Skeletal muscle cell (primary cell): ENCODE data around the gene EXTL1.

Source experiments
- DNase-seq: peaks from one replicate; pipeline ENCODE4 v3.0.0-alpha.2; 2010; ENCODE audit warnings: low read depth
- H3K4me3 ChIP-seq: 2 replicates; pipeline ENCODE4 v1.5.1; 2011; ENCODE audit warnings: low read depth, mild to moderate bottlenecking, control low read depth, low read length, moderate library complexity

Gene EXTL1

DNA sequence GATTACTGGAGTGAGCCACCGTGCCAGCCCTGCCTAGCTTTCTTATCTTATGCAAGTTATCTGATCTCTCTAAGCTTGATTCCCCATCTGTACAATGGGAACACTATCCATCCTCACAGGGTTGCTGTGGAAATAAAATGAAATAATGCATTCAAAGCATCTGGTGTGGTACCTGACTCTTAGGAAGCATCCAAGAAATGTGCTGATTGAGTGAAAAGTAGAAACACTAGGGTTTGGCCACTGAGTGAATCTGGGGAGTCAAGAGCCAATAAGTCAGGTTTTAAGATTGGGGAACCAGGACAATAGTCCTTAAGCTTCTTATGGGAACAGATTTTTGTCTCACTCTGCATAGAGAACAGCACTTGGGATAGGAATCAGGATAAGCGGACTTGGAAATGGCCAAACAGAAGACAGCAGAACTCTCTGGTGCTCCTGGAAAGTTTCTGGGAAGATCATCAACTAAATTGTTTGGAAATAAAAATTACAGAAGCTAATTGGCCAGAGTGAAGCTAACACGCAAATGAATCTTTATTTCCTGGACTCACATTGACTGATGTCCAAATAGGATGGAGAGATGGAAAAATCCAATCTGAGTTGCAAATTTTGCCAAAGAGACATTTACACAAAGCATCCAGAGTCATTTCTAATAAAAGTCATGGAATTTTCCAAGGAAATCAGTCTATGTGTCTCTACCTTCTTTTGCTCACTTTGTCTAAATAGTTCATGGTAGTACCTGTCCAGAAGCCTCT lies 27.0 kb upstream of the EXTL1 start:
- H3K4me3 ChIP-seq = no peak overlapping the region
- no peak for DNase-seq

DNA sequence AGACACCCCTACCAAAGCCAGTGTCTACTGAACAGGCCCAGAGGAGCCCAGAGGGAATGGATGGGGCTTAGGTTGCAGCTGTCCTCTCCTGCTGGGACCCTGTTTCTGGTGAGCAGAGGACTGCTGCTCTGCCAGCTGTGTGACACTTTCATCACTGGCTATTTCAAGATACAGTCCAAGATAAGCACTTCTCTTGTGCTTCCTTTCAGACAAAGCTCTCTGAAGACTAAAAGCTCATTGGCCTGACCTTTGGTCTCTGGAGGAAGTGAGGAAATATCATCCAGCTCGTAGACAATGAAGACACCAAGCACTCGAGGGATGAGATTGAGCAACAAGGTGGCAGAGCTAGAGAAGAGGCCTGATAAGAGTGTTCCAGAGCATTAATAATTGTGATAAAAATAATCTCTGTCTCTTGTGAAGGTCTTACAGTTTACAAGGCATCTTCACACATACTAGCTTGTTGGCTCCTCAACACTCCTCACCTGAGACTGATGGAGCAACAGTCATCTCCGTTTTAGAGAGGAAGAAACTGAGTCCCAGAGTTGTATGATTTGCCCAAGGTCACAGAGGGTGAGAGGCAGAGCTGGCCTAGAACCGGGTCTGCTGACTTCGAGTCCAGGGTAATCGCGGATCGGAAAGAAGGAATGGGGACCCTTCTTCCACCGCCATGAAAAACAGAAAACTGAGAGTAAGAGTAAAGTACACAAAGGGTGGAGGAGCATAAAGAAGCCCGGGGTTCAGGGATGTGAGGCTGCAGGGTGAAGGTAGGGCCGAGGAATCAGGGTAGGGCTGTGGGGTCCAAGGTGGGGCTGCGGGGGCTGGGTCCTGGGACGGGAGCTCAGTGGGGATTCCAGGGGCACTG lies 24.4 kb upstream of the EXTL1 start:
- peak; percentile 52 for DNase-seq

DNA sequence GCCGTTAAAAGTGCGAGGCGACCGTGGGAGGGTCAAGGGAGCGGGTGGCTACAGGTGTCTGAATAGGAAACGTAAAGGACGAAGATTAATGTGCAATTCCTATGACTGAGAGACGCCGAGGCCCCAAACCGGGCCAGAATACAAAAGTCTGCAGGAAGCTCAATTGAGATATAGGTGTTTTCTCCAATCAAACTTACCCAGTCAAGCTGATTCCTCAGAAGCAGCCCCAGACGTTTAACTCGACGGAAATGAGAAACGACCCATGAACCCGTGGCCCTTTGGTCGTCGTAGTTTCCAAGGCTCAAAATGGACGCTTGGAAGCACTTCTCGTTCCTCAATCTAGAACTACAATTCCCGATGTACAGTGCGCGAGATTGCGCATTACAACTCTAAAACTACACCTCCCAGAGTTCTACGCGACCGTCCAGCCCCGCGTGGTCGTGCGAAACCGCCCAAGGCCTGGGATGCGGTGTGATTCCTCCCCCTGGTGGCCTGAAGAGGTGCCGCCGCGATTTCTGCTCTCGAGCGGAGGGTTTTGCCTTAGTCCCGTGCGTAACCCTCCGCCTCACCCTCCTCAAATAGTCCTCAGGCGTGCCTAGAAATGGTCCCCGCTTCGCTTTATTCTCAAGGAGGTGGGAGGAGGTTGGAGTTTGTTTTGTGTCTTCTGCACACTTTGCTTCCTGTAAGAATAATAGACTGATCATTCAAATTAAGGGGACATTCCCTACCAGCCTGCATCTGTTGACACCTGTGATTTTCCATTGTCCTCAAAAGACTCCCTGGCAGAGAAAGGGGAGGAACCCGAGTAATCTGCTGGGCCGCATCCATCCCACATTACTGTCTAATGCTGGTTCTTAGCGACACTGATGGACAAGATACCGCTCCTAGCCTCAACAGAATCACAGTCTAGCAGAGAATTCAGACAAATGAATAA lies 23.5 kb upstream of the EXTL1 start, which contains the start of gene PAFAH2:
Gene PAFAH2, minus strand, starts transcription at position 236 of the 934 bp plus-strand sequence. CDS start 7,247 bp downstream, outside the sequence.
- peak; percentile 98 for DNase-seq
- H3K4me3 ChIP-seq = peak within 1 kb of the TSS; percentile 69

More for the DNA sequence above, 24.4 kb upstream of the EXTL1 start:
- peak overlapping the region; percentile 69 for H3K4me3 ChIP-seq

DNA sequence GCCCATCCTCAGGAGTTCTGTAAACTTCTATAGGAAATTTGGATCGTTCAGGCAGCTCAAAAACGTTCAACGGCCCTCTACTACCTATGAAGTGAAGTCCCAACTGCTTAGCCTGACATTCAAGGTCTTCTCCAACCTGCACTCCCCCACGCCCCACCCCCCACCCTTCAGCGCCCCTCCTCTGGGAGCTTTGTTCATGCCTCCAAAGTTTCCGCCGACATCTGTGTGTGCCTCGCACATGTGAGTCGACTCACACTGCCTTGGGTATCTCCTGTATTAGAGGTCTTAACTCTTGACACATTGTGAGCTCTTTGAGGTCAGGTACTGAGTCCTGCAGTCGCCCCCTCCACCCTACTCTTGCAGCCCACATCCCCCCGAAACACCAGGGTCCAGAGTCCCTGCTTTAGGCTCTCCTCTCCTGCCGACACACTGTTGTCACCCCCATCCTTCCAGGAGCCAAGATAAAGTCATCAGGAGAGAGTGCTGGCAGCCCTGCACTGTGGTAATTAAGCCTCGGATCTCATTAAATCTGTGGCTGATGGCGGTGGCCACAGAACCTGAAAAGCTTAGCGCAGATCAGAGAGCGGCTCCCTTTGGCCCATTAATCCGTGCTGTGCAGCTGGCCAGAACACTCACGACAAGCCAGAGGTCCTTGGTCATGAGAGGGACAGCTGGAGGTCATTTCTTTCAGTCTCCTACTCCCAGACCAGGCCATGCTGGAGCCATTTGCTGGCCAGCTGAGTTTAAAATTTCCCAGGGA lies 22.4 kb upstream of the EXTL1 start:
- DNase-seq = no peak

DNA sequence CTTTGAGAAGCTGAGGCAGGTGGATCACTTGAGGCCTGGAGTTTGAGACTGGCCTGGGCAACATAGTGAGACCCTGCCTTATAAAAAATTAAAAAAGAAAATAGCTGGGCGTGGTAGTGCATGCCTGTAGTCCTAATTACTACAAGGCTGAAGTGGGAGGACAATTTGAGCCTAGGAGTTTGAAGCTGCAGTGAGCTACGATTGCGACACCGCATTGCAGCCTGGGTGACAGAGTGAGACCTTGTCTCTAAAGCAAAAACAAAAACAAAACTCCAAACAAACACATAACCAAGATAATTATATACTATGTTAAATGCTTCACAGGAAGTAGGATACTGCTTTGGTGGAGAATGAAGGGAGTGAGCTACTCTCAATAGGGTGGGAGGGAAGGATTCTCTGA lies 18.3 kb upstream of the EXTL1 start:
- DNase-seq = no peak
- no peak overlapping the region for H3K4me3 ChIP-seq

More for the DNA sequence above, 22.4 kb upstream of the EXTL1 start:
- no peak overlapping the region for H3K4me3 ChIP-seq

DNA sequence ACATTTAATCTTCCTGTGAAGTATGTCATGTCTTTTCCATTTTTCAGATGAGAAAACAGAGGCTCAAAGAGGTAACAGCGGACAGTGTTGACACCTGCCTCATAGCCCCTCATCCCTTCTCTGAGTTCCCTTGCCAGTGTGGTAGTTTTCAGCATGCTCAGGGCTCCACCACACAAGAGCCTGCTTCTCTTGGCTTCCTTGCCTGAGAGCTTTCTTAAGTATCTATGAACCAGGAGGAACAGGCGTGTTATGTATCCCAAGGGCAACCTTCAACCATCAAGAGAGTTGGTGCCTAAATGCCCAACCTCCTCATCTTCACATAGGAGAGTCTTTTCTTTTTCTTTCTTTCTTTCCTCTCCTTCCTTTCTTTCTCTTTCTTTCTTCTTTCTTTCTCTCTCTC lies 17.8 kb upstream of the EXTL1 start:
- DNase-seq = no peak
- no peak overlapping the region for H3K4me3 ChIP-seq

DNA sequence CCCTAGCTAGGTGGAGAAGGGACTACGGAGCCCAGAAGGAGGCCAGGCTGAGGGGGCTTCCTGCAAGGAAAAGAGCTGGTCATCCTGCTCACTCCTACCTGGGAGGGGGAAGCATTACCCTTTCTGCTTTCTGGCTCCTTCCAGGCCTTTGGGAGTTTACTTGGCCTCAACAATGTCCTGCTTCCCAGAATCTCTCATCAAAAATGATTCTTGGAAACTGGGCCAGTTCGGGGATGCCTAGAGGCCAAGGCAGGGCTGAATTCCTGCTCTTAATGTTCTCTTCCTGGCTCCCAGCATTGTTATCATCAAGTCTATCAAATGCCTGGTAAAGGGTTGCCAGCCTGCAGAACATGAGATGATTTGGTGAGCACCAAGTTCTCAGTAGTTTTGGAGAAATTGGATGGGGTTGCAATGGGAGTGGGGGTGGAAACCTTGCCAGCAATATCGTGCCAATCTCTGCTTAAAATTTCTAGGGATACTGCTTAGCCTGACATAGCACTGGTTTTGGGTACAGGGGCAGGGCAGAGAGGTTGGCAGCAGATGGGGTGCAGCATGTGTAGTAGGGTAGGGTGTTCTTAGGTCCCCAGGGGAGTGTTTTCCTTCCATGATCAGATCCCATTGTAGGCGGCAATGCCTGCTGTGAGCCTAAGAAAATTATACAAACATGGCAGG lies 16.0 kb upstream of the EXTL1 start:
- no peak overlapping the region for H3K4me3 ChIP-seq
- no peak for DNase-seq

DNA sequence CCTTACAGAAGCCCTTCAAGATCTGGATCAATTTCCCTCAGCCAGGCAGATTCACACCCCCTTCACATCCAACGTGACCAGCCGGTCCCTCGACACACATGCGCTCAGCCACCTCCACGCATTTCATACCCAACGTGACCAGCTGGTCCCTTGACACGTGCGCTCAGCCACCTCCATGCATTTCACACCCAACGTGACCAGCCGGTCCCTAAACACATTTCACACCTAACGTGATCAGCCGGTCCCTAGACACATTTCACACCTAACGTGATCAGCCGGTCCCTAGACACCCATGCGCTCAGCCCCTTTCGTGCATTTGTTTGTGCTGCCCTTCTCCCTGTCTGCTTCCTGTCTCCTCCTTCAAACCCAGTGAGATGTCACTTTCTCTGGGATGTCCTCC lies 14.9 kb upstream of the EXTL1 start:
- no peak for DNase-seq
- H3K4me3 ChIP-seq = no peak overlapping the region

DNA sequence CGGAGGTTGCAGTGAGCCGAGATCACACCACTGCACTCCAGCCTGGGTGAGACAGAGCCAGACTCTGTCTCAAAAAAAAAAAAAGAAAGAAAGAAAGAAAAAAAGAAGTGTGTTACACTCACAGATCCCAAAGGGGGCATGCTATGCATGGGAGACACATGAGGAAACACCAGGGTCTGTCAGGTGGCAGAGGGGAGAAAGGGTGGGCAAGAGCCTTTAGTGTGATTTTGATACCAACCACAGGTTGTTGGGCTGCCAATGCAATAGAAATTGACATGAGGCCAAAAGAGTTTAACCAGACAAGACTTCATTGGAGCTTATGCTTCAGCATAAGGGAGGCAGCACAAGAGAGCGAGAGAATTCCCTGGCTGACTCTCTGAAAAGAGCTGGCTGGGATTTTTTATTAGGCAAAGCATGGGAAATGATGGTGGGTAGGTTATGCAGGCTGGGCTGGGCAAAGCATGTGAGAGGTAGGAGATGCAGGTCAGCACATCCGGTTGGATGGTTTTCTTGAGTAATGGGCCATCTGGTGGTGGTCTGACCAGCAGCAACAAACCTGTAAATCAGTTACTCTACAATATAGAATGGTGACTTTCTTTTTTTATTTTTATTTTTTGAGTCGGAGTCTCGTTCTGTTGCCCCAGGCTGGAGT lies 11.7 kb upstream of the EXTL1 start:
- DNase-seq = no peak

DNA sequence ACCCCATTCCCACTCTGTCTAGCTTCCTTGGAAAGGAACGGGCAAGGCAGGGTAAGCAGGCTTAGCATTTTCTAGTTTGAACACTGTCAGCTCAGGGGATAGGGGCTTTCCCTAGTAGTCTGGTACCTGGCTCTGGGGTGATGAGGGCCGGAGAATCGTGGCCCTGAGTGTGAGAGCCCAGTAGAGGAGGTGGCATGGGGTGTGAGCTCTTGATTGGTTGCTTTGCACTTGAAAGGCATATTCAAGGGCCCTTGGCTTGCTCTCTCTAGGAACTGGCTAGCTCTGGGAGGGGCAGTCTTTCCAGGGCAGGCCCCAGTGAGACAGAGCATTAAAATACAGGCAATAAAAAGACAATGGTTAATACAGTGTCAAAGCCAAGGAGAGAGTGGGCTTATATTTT lies 10.8 kb upstream of the EXTL1 start:
- DNase-seq = no peak
- H3K4me3 ChIP-seq = no peak overlapping the region

More for the DNA sequence above, 11.7 kb upstream of the EXTL1 start:
- H3K4me3 ChIP-seq = no peak overlapping the region

DNA sequence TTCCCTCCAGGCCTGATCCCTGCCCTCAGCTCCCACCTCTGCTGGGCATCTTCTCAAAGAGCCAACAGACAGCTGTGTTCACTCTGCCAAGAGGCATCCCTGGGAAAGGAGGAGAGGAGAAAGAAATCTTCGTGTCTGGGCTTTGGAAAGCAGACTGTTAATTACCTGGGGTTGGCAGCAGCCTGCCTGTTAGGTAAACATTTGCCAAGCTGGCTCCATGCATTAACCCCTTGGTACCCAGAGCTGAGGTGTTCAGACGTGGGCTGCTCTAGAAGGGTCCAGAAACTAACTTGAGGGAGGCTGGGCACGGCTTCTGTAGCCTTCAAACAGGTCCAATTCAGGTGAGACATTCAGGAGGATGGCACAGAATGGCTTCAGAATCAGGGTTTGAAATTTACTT lies 8.7 kb upstream of the EXTL1 start:
- H3K4me3 ChIP-seq = no peak overlapping the region

DNA sequence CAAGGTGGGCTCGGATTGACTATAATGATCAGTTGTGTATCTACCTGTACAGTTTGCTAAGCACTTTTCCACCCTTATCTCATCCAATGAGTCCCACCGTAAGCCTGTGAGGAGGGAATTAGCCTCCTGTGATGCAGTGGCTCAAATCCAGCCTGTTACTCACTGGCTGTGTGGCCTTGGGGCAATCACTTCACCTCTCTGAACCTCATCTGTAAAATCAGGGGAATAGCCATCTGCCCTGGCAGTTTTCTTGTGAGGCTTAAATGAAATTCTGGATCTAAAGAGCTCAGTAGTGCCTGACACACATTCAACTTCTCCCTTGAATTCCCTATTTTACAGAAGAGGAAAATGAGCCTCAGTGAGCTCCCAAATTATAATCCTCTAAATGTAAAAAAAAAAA lies 7.4 kb upstream of the EXTL1 start:
- DNase-seq = no peak
- H3K4me3 ChIP-seq = no peak overlapping the region

More for the DNA sequence above, 8.7 kb upstream of the EXTL1 start:
- DNase-seq = no peak

DNA sequence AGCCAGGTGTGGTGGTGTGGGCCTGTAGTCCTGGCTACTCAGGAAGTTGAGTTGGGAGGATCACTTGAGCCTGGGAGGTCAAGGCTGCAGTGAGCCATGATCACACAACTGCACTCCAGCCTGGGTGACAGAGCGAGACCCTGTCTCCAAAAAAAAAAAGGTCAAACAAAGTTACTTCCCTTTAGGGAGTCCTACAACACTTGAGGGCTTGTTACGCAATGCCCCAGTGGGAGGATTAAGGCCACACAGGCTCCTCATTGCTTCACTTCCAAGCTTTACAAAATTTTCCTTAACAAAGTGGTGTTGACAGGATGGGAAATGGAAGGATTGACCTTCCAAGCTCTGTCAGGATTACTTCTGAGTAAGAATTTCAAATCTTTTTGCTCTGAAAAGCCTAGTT lies 6.2 kb upstream of the EXTL1 start:
- no peak overlapping the region for H3K4me3 ChIP-seq
- peak; percentile 60 for DNase-seq

DNA sequence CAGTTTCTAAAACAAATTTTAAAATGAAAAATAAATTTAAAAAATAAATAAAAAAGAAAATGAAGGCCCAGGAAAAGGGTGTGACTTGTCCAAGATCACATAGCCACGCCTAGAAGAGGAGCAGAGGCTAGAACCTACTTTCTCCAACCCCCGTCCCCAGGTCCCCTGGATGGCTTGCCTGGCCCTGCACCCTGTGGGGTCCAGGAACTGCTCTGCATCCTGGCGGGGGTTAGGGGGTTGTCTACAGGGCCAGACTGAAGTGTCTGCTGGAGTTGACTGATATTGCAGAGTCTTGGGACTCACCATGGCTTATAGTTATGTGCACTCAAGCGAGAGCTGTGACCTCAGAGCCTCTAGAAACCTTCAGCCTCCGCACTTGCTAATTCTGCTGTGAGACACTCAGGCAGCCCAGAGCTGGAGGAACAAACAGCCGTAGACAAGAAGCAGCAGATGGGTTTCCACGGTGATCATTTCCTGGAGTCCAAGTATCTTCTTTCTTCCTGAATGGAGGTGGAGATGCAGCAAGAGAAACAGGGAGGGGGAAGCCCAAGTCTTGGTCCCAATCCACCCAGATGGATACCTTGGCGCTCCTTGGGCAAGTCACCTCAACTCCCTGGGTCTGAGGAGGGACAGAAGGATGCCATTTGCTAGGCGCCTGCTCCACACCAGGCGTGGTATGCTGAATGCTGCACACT lies 5.2 kb upstream of the EXTL1 start:
- H3K4me3 ChIP-seq = no peak overlapping the region
- DNase-seq = no peak

DNA sequence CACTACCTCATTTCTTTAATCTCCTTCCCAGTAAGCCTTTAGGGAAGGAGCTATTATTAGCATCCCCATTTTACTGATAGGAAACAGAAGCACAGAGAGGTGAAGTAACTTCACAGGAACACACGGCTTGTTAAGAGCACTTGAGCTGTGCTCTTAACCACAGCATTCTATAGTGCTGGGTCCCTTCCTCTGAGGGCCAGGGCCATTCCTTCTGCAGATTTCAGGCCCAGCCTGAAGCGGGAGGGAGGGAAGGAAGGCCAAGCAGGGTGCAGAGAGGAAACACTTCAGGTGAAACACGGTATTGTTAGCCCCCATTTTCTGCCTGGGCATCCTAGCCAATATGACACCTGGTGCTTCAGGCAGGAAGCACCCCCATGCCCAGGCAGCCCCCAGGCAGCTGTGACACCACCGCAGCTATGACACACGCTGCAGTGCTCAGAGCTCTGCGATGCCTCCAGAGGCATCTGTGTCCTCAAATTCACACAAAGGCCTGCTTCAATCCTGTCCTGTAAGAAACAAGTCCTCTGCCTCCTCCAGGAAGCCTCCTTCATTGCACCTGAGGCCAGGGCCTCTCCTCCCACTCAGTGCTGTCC lies 4.5 kb upstream of the EXTL1 start:
- H3K4me3 ChIP-seq = no peak overlapping the region
- no peak for DNase-seq

DNA sequence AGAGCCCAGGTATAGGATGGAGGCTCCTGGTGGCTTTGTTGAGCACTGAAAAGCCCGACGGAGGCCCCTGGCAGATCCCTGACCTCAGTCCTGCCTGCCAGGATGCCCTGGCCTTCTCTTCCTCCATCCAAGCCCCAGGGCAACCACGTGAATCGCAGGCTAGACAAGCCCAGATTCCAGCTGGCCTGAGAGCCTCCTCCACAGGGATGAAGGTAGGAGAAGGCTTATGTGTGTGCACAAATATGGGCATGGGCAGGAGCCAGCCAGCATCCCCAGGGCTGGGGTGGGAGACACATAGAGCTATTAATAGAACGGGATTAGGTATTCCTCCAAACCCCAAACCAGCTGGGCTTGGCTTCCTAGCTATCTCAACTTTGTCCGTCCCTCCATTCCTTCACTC lies 4.0 kb upstream of the EXTL1 start:
- DNase-seq = no peak
- no peak overlapping the region for H3K4me3 ChIP-seq
